Activated CD4-positive, CD25-positive, alpha-beta regulatory T cell treated with anti-CD3 and anti-CD28 coated beads, Interleukin-2, amount 50 U/mL, for 24 hours (primary cell): ENCODE results near the gene ABHD16B.
"Not testable (repeated sequence)": the region's sequence is repeated elsewhere in the genome, so short reads cannot be mapped to it uniquely, and the experiment has no call there.

Experiments used
- ATAC-seq, 2 donors: fragments of 150-1000 bp; cut with Tn5 transposase; one replicate each; pipeline ENCODE4 v1.10.0; 2021; ENCODE audit warnings: mild to moderate bottlenecking in 1 of 2, moderate library complexity in 1 of 2

Gene ABHD16B

GRCh38 chr20:63878899-63879663 is 17.8 kb downstream of the ABHD16B start:
- ATAC-seq: no peak

GRCh38 chr20:63880901-63881300 is 19.6 kb downstream of the ABHD16B start:
- ATAC-seq: not testable (repeated sequence)

- no peak for ATAC-seq
Measured at GRCh38 chr20:63881451-63882226, 20.3 kb downstream of the ABHD16B start.

GRCh38 chr20:63882257-63883200 is 21.2 kb downstream of the ABHD16B start:
- no peak for ATAC-seq

GRCh38 chr20:63883201-63883593 is 21.9 kb downstream of the ABHD16B start:
- no peak for ATAC-seq

GRCh38 chr20:63884506-63885263 is 23.4 kb downstream of the ABHD16B start:
- ATAC-seq: no peak

GRCh38 chr20:63885264-63886053 is 24.2 kb downstream of the ABHD16B start:
- ATAC-seq: no peak

- no peak for ATAC-seq
Measured at GRCh38 chr20:63886054-63886419, 24.7 kb downstream of the ABHD16B start.

- ATAC-seq: no peak
Measured at GRCh38 chr20:63886921-63887320, 25.6 kb downstream of the ABHD16B start.

GRCh38 chr20:63889241-63890200 is 28.2 kb downstream of the ABHD16B start:
- ATAC-seq: no peak

- no peak for ATAC-seq
Measured at GRCh38 chr20:63890201-63890576, 28.9 kb downstream of the ABHD16B start.

- no peak for ATAC-seq
Measured at GRCh38 chr20:63890616-63891015, 29.3 kb downstream of the ABHD16B start.

GRCh38 chr20:63891061-63892002 is 30.0 kb downstream of the ABHD16B start:
- no peak for ATAC-seq

- no peak for ATAC-seq
Measured at GRCh38 chr20:63892402-63892801, 31.1 kb downstream of the ABHD16B start.

GRCh38 chr20:63893999-63894357 is 32.7 kb downstream of the ABHD16B start:
- no peak for ATAC-seq

GRCh38 chr20:63894358-63895201 is 33.3 kb downstream of the ABHD16B start, which contains the start of gene DNAJC5:
TSS of gene DNAJC5 (plus strand) at chr20:63895126. CDS start at chr20:63928346, 33,220 bp downstream.
- peak; percentile 76 to 82 for ATAC-seq

- ATAC-seq: no peak
Measured at GRCh38 chr20:63895202-63895951, 34.1 kb downstream of the ABHD16B start.
